GM12878 (cell line): ENCODE measurements around the gene IPCEF1. TPM values are rescaled to one million over a fixed set of nuclear protein-coding genes. Genes with fewer than 3 reads are reported as not detected.

ENCODE experiments used
- ATAC-seq: fragments of 200-7000 bp; cut with Tn5 transposase; 3 replicates; pipeline ENCODE4 v1.9.1; 2020; ENCODE audit warnings: mild to moderate bottlenecking, moderate library complexity
- BruUV-seq: library from RNA; stranded (reverse); fragments of 400-500 nt; replicated peaks from 2 replicates; lab custom pipeline; 2021; lab: Mats Ljungman, UMichigan
- CTCF ChIA-PET: fragments of 300-600 bp; sonication (Branson Sonifier 250); formaldehyde crosslinking; extraction: SDS; loops from one replicate; lab custom pipeline; 2021; ENCODE audit warnings: inconsistent platforms; lab: Yijun Ruan, JAX
- POLR2A ChIA-PET: fragments of 350-600 bp; formaldehyde crosslinking; extraction: SDS; loops from one replicate; lab custom pipeline; 2021; ENCODE audit warnings: inconsistent platforms; lab: Charles Lee
- RAD21 ChIA-PET: fragments of 300-600 bp; sonication (Branson Sonifier 250); formaldehyde crosslinking; loops from one replicate; lab custom pipeline; 2023; ENCODE audit warnings: antibody characterized with exemption; ENCODE audit not compliant: unreplicated experiment; lab: Charles Lee
- SMC1A ChIA-PET: fragments of 300-600 bp; sonication (Branson Sonifier 250); formaldehyde crosslinking; loops from one replicate; lab custom pipeline; 2023; ENCODE audit not compliant: unreplicated experiment, uncharacterized antibody; lab: Charles Lee
- DNase-seq: peaks from one replicate; pipeline ENCODE4 v3.0.0-alpha.2; 2011; ENCODE audit warnings: low read depth, low spot score
- FAIRE-seq: peaks from 3 replicates; lab custom pipeline; 2011; peaks lifted over from hg19 to GRCh38; lab: Jason Lieb, UNC
- H2AFZ ChIP-seq: 2 replicates; pipeline ENCODE4 v1.6.0; 2011; ENCODE audit warnings: low read depth, low read length, control low read depth; ENCODE audit not compliant: control insufficient read depth
- H3K27ac ChIP-seq: 2 replicates; pipeline ENCODE4 v1.5.1; 2011; ENCODE audit warnings: control low read depth; ENCODE audit not compliant: control insufficient read depth, insufficient read depth
- H3K27me3 ChIP-seq, 2 experiments: replicated peaks in 1 of 2; 2 replicates each; pipeline versions ENCODE4 v1.6.0 to v1.6.1; 2011; ENCODE audit warnings: low read length in 1 of 2; ENCODE audit not compliant: control insufficient read depth in 2 of 2, insufficient read depth in 2 of 2
- H3K36me3 ChIP-seq, 2 experiments: 2 replicates each; pipeline ENCODE4 v1.5.1; 2011; ENCODE audit warnings: low read length in 1 of 2; ENCODE audit not compliant: control insufficient read depth in 2 of 2, insufficient read depth in 2 of 2
- H3K4me1 ChIP-seq: 2 replicates; pipeline ENCODE4 v1.6.1; 2011; ENCODE audit warnings: mild to moderate bottlenecking, low read length, moderate library complexity, mixed read lengths; ENCODE audit not compliant: control insufficient read depth, insufficient read depth
- H3K4me2 ChIP-seq: 2 replicates; pipeline ENCODE4 v1.6.0; 2011; ENCODE audit warnings: control low read depth; ENCODE audit not compliant: control insufficient read depth, insufficient read depth
- H3K4me3 ChIP-seq: fragments of 200-600 bp; sonication (generic); 2 replicates; pipeline ENCODE4 v1.5.1; 2016
- H3K79me2 ChIP-seq: 2 replicates; pipeline ENCODE4 v1.6.0; 2011; ENCODE audit warnings: low read length; ENCODE audit not compliant: control insufficient read depth, insufficient read depth
- H3K9ac ChIP-seq: 2 replicates; pipeline ENCODE4 v1.8.0; 2011; ENCODE audit warnings: low read length, control low read depth, mixed read lengths; ENCODE audit not compliant: control insufficient read depth, insufficient read depth
- H3K9me3 ChIP-seq: replicated peaks from 3 replicates; pipeline ENCODE4 v1.5.1; 2011; ENCODE audit warnings: mild to moderate bottlenecking, low read length; ENCODE audit not compliant: control insufficient read depth, insufficient read depth
- H4K20me1 ChIP-seq: 2 replicates; pipeline ENCODE4 v1.6.0; 2011; ENCODE audit not compliant: control insufficient read depth, insufficient read depth
- MEF2A ChIP-seq: IDR thresholded peaks from 2 replicates; pipeline ENCODE4 v1.6.1; 2011; ENCODE audit warnings: low read depth, mild to moderate bottlenecking, low read length, moderate library complexity; ENCODE audit not compliant: insufficient read depth
- RAD21 ChIP-seq: IDR thresholded peaks from 2 replicates; pipeline ENCODE4 v1.6.1; 2011; ENCODE audit warnings: mild to moderate bottlenecking, low read depth, low read length, moderate library complexity; ENCODE audit not compliant: insufficient read depth
- SIX5 ChIP-seq: IDR thresholded peaks from 2 replicates; pipeline ENCODE4 v1.6.1; 2011; ENCODE audit warnings: mild to moderate bottlenecking, low read depth, low read length, moderate library complexity; ENCODE audit not compliant: severe bottlenecking
- SMC3 ChIP-seq: IDR thresholded peaks from 2 replicates; pipeline ENCODE4 v1.6.1; 2011; ENCODE audit warnings: low read length, improper control_type of control experiment, borderline replicate concordance
- YY1 ChIP-seq: IDR thresholded peaks from 2 replicates; pipeline ENCODE4 v1.6.1; 2011; ENCODE audit warnings: low read depth, mild to moderate bottlenecking, low read length
- ZNF622 ChIP-seq: fragments of 450-650 bp; IDR thresholded peaks from 2 replicates; pipeline ENCODE4 v1.6.1; 2017; ENCODE audit warnings: mild to moderate bottlenecking, inconsistent platforms
- WGBS: methylation state at CpG from one replicate; pipeline ENCODE4 v1.1.6; 2016; ENCODE audit warnings: low lambda C conversion rate; ENCODE audit not compliant: insufficient replicate concordance, insufficient coverage; ENCODE audit errors: missing lambda C conversion rate; 5-methylcytosine and 5-hydroxymethylcytosine counted together
- in situ Hi-C: fragments of 300-500 bp; cut with MboI; formaldehyde crosslinking; loops from 9 replicates; pipeline ENCODE4 v1.14.3; 2018; ENCODE audit warnings: mixed read lengths
- intact Hi-C: fragments of 100-400 bp; cut with micrococcal nuclease; formaldehyde crosslinking; loops from one replicate; pipeline ENCODE4 v1.14.2; 2022; ENCODE audit not compliant: unreplicated experiment
- polyA plus RNA-seq, 11 experiments: library from polyadenylated mRNA; depleted of rRNA in 4 of 11; unstranded in 6 of 11; stranded (reverse) in 5 of 11; fragments of >200 nt; fragmentation: Nextera tagmentation in 4 of 11; fragmentation: Illumina TruSeq in 1 of 11; extraction: Ambion mirVana in 4 of 11; extraction: Trizol in 1 of 11; gene quantifications; 1 replicate in 1 of 11; 2 replicates in 10 of 11; pipeline versions ENCODE4 v1.2.1 to v1.2.3, GENCODE V29; 2011 to 2016; ENCODE audit warnings: inconsistent platforms in 2 of 11, missing spikeins in 2 of 11, low read depth in 1 of 11
- total RNA-seq, 4 experiments: library from RNA; depleted of rRNA in 3 of 4; stranded (reverse); fragments of >200 nt in 3 of 4; fragmentation: Illumina TruSeq in 1 of 4; extraction: Trizol in 1 of 4; gene quantifications; 2 replicates each; pipeline versions ENCODE4 v1.2.1 to v1.2.3, GENCODE V29; 2013 to 2021
- TF ChIP-seq, protein P1 (sequence below): fragments of 450-650 bp; IDR thresholded peaks from 2 replicates; pipeline ENCODE4 v1.6.1; 2016; ENCODE audit warnings: mild to moderate bottlenecking
- TF ChIP-seq, protein P2 (sequence below): fragments of 450-650 bp; IDR thresholded peaks from 2 replicates; pipeline ENCODE4 v1.6.1; 2017; ENCODE audit warnings: mild to moderate bottlenecking, moderate library complexity
- TF ChIP-seq, protein P3 (sequence below), 3 experiments: IDR thresholded peaks in 2 of 3; conservative IDR thresholded peaks in 1 of 3; 2 replicates each; pipeline ENCODE4 v1.5.1; 2011; ENCODE audit warnings: low read depth in 3 of 3, low read length in 3 of 3, mild to moderate bottlenecking in 3 of 3, control low read depth in 2 of 3, moderate library complexity in 2 of 3, inconsistent platforms in 1 of 3, mixed read lengths in 1 of 3; ENCODE audit not compliant: control insufficient read depth in 2 of 3, insufficient read depth in 1 of 3; ENCODE audit errors: extremely low read depth in 1 of 3

IPCEF1 gene
- total and polyA plus RNA-seq, 10 of the 15 experiments (the other 5 are each of a cell fraction or from before 2014, with no cell fraction given) = 1.3 to 137 (median 4.2) TPM

DNA sequence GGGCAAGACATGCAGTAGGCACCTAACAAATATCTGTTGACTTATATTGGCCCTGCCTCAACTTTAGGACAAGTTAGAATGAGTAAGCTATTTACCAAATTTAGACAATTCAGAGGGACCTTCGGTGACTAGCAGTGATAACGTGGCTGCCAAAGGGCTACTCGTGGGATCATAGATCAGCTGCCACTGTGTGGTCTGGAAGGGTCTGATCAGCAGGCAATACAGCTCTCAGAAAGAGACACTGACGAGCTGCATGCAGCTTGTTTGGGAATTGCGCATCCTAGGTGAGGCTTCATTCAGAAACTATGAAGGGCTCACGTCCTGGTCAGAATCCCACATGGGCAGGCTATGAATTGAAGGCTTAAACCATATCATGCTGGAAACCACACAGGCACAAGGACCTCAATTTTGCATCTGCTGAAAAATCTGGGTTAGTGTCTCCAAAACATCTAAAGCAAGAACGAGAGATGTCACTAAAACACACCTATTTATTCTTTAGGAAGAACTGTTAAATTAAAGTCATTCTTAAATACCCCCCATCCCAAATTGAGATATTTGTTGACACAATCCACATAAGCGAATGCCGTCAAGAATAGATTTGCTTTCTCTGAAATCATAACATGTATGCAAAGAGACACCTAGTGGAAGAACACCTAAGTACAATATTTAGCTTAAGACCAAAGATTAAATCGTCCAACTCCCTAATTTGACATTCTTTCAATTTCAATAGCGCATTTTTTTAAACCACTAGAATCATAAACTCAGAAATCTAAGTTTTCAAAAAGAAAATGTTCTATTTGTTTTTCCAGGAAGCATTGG, 79.6 kb downstream of the IPCEF1 start:
- peak; percentile 88 for ATAC-seq
- Histone ChIP-seq H3K4me2 (peak overlapping the region; percentile 50), H3K9me3 (no peaks in the 10 kb centered on the region; the same call in 2 of the 3 replicates), H3K27me3 (no peaks in the 10 kb centered on the region), H3K9ac (no peak overlapping the region), H3K36me3 (no peaks in the 10 kb centered on the region), H3K4me3 (no peak overlapping the region), H4K20me1 (no peaks in the 10 kb centered on the region), H3K79me2 (peaks cover 2% of the 10 kb centered on the region), H2AFZ (peak overlapping the region; percentile 71), H3K27ac (no peak overlapping the region), H3K4me1 (peaks cover 7% of the 10 kb centered on the region)
- TF ChIP-seq SMC3 (peak; percentile 92), RAD21 (peak; percentile 79), MEF2A (peak; percentile 51; the same call in 1 of the 2 replicates), YY1 (peak; percentile 22; the same call in 1 of the 2 replicates), SIX5 (no peak), ZNF622 (no peak)
- TF ChIP-seq, protein P1, sequence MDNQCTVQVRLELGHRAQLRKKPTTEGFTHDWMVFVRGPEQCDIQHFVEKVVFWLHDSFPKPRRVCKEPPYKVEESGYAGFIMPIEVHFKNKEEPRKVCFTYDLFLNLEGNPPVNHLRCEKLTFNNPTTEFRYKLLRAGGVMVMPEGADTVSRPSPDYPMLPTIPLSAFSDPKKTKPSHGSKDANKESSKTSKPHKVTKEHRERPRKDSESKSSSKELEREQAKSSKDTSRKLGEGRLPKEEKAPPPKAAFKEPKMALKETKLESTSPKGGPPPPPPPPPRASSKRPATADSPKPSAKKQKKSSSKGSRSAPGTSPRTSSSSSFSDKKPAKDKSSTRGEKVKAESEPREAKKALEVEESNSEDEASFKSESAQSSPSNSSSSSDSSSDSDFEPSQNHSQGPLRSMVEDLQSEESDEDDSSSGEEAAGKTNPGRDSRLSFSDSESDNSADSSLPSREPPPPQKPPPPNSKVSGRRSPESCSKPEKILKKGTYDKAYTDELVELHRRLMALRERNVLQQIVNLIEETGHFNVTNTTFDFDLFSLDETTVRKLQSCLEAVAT = 0 out of 2 replicates have a peak, but pooled peaks have one; percentile 19
- TF ChIP-seq, protein P2, sequence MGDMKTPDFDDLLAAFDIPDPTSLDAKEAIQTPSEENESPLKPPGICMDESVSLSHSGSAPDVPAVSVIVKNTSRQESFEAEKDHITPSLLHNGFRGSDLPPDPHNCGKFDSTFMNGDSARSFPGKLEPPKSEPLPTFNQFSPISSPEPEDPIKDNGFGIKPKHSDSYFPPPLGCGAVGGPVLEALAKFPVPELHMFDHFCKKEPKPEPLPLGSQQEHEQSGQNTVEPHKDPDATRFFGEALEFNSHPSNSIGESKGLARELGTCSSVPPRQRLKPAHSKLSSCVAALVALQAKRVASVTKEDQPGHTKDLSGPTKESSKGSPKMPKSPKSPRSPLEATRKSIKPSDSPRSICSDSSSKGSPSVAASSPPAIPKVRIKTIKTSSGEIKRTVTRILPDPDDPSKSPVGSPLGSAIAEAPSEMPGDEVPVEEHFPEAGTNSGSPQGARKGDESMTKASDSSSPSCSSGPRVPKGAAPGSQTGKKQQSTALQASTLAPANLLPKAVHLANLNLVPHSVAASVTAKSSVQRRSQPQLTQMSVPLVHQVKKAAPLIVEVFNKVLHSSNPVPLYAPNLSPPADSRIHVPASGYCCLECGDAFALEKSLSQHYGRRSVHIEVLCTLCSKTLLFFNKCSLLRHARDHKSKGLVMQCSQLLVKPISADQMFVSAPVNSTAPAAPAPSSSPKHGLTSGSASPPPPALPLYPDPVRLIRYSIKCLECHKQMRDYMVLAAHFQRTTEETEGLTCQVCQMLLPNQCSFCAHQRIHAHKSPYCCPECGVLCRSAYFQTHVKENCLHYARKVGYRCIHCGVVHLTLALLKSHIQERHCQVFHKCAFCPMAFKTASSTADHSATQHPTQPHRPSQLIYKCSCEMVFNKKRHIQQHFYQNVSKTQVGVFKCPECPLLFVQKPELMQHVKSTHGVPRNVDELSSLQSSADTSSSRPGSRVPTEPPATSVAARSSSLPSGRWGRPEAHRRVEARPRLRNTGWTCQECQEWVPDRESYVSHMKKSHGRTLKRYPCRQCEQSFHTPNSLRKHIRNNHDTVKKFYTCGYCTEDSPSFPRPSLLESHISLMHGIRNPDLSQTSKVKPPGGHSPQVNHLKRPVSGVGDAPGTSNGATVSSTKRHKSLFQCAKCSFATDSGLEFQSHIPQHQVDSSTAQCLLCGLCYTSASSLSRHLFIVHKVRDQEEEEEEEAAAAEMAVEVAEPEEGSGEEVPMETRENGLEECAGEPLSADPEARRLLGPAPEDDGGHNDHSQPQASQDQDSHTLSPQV = 0 out of 2 replicates have a peak, but pooled peaks have one; percentile 24
- TF ChIP-seq, protein P3, sequence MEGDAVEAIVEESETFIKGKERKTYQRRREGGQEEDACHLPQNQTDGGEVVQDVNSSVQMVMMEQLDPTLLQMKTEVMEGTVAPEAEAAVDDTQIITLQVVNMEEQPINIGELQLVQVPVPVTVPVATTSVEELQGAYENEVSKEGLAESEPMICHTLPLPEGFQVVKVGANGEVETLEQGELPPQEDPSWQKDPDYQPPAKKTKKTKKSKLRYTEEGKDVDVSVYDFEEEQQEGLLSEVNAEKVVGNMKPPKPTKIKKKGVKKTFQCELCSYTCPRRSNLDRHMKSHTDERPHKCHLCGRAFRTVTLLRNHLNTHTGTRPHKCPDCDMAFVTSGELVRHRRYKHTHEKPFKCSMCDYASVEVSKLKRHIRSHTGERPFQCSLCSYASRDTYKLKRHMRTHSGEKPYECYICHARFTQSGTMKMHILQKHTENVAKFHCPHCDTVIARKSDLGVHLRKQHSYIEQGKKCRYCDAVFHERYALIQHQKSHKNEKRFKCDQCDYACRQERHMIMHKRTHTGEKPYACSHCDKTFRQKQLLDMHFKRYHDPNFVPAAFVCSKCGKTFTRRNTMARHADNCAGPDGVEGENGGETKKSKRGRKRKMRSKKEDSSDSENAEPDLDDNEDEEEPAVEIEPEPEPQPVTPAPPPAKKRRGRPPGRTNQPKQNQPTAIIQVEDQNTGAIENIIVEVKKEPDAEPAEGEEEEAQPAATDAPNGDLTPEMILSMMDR (IDR thresholded peaks at IDR 0.05 in 2 of 3, conservative IDR thresholded peaks at IDR 0.05 in 1 of 3; ENCODE audit: control insufficient read depth in 2 of 3, extremely low read depth in 1 of 3, insufficient read depth in 1 of 3, low read depth in 3 of 3, low read length in 3 of 3) = peak; percentile 58 to 77 (median 58); a peak in 5 of 6 replicates
- ChIA-PET POLR2A (interaction anchor here (0.7 to 1.3 kb wide), 3 partner anchors 26 to 123 kb away, joined by 3 to 4 read pairs (median 4); no protein-coding TSS in a partner anchor), RAD21 (interaction anchor here (0.6 to 5.9 kb wide), 30 partner anchors 9 to 591 kb away, joined by 3 to 70 read pairs (median 4); no protein-coding TSS in a partner anchor), SMC1A (interaction anchor here (0.7 to 9.1 kb wide), 30 partner anchors 10 to 209 kb away, joined by 3 to 258 read pairs (median 6); partner anchors contain the start of gene IPCEF1), CTCF (interaction anchor here (0.7 to 6.6 kb wide), 45 partner anchors 11 to 1046 kb away, joined by 3 to 110 read pairs (median 5); no protein-coding TSS in a partner anchor)
- in situ Hi-C loops (loop anchor here (5.0 kb wide), 1 partner anchor 120 kb away; no protein-coding TSS in a partner anchor), intact Hi-C loops (loop anchor here (1.0 to 10.0 kb wide), 5 partner anchors 30 to 388 kb away; no protein-coding TSS in a partner anchor)
- BruUV-seq = no TSS peak
- no peak for DNase-seq
- FAIRE-seq = peak; percentile 41
- WGBS = 27% methylated on average over 11 of the region's 11 CpGs
